BE2C (cell line): ENCODE results near the gene IL23A.
A peak's percentile ranks its signal among the peaks of the same experiment; 100 is the strongest.

Experiments
- DNase-seq: peaks from one replicate; pipeline ENCODE4 v3.0.0-alpha.2; 2020
- H3K27me3 ChIP-seq: fragments of 250-450 bp; sonication (Bioruptor Pico); 2 replicates; pipeline ENCODE4 v1.5.1; 2020; ENCODE audit warnings: mild to moderate bottlenecking
- H3K36me3 ChIP-seq: fragments of 250-450 bp; sonication (Bioruptor Pico); 2 replicates; pipeline ENCODE4 v1.5.1; 2020; ENCODE audit warnings: mild to moderate bottlenecking
- H3K4me1 ChIP-seq: fragments of 250-450 bp; sonication (Bioruptor Pico); 2 replicates; pipeline ENCODE4 v1.5.1; 2020
- H3K4me3 ChIP-seq: 2 replicates; pipeline ENCODE4 v1.5.1; 2011; ENCODE audit warnings: low read depth, low read length
- H3K9me3 ChIP-seq: fragments of 250-450 bp; sonication (Bioruptor Pico); 2 replicates; pipeline ENCODE4 v1.5.1; 2020
- CTCF ChIP-seq: IDR thresholded peaks from 2 replicates; pipeline ENCODE4 v1.5.1; 2012; ENCODE audit warnings: mild to moderate bottlenecking, low read depth, low read length

The IL23A gene

GRCh38 chr12:56299308-56299852, 39.3 kb upstream of the IL23A start:
- no peaks in the 10 kb centered on the region for H3K27me3 ChIP-seq
- peaks cover 42% of the 10 kb centered on the region for H3K36me3 ChIP-seq
- H3K4me1 ChIP-seq: peaks cover 10% of the 10 kb centered on the region
- peak overlapping the region; percentile 93 for H3K4me3 ChIP-seq
- no peaks in the 10 kb centered on the region for H3K9me3 ChIP-seq
- TF ChIP-seq CTCF: no peak
- DNase-seq: no peak

GRCh38 chr12:56299853-56300643, 38.6 kb upstream of the IL23A start, which contains the start of gene CS:
Gene CS, minus strand, starts transcription at chr12:56300330. Its CDS starts 129 bp downstream, at chr12:56300201.
- TF ChIP-seq CTCF: no peak
- peaks cover 36% of the 10 kb centered on the region for H3K36me3 ChIP-seq
- peak within 1 kb of the TSS; percentile 93 for H3K4me3 ChIP-seq
- H3K9me3 ChIP-seq: no peaks in the 10 kb centered on the region
- peaks cover 10% of the 10 kb centered on the region for H3K4me1 ChIP-seq
- no peaks in the 10 kb centered on the region for H3K27me3 ChIP-seq
- peak; percentile 99 for DNase-seq

- TF ChIP-seq CTCF: no peak
- DNase-seq: no peak
- peaks cover 10% of the 10 kb centered on the region for H3K4me1 ChIP-seq
Measured at GRCh38 chr12:56300644-56301464, 37.8 kb upstream of the IL23A start.

GRCh38 chr12:56304276-56304675, 34.4 kb upstream of the IL23A start:
- DNase-seq: no peak

More at GRCh38 chr12:56300644-56301464, 37.8 kb upstream of the IL23A start:
- peak overlapping the region; percentile 93 for H3K4me3 ChIP-seq
- no peaks in the 10 kb centered on the region for H3K9me3 ChIP-seq
- H3K27me3 ChIP-seq: no peaks in the 10 kb centered on the region
- peaks cover 35% of the 10 kb centered on the region for H3K36me3 ChIP-seq

GRCh38 chr12:56304872-56305590, 33.7 kb upstream of the IL23A start:
- Histone ChIP-seq H3K4me1 (peaks cover 5% of the 10 kb centered on the region), H3K36me3 (peaks cover 15% of the 10 kb centered on the region), H3K4me3 (no peak overlapping the region), H3K9me3 (no peaks in the 10 kb centered on the region), H3K27me3 (no peaks in the 10 kb centered on the region)
- TF ChIP-seq CTCF: no peak
- DNase-seq: no peak

More at GRCh38 chr12:56304276-56304675, 34.4 kb upstream of the IL23A start:
- Histone ChIP-seq H3K4me3 (no peak overlapping the region), H3K9me3 (no peaks in the 10 kb centered on the region), H3K4me1 (peaks cover 5% of the 10 kb centered on the region), H3K27me3 (no peaks in the 10 kb centered on the region), H3K36me3 (peaks cover 10% of the 10 kb centered on the region; the same call in 1 of the 2 replicates)
- TF ChIP-seq CTCF: no peak
